ENCODE results near the gene LIMA1. TPM values are rescaled to one million over a fixed set of nuclear protein-coding genes. Genes with fewer than 3 reads are reported as not detected.

Gene LIMA1
- polyA plus RNA-seq, 1 donor, result 191 TPM

DNA sequence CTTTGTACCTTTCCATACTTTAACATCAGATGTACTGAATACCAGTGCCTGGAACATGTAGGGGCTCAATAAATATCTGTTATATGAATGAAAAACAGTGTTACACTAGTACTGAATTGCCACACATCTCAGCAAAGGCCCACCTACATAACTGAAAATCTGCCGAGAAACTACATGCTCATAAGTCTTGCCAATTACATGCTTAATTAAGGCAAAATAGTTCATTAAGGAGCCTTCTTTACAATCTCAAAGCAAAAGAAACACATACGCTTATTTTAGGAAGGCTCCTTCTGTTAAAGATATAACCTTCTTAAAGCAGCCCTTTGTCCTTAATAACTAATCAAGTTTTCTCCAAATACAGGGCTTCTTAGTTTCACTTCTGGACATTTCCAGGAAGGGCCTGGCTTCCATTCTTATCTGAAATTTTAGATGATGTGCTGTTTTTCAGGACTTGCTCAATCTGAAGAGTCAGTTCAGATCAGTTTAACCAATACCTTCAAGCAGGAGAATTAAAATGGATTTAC, 11.5 kb downstream of the LIMA1 start:
- Histone ChIP-seq H3K4me3 (ENCODE audit: low read length) (peak overlapping the region; percentile 7), H3K9me3 (ENCODE audit: control insufficient read depth, low read depth, low read length) (no peaks in the 10 kb centered on the region), H3K4me1 (ENCODE audit: control insufficient read depth, insufficient read depth, low read length) (peaks cover 56% of the 10 kb centered on the region), H3K27ac (ENCODE audit: low read length) (peak overlapping the region; percentile 91), H3K36me3 (ENCODE audit: control insufficient read depth, insufficient read depth, low read length) (peaks cover 17% of the 10 kb centered on the region), H3K27me3 (ENCODE audit: control insufficient read depth, insufficient read depth, low read length) (no peaks in the 10 kb centered on the region)
- DNase-seq, result peak in 1 of 2 donors; percentile 70
- 25% methylated on average over 1 of the region's 2 CpGs for WGBS (ENCODE audit: insufficient coverage, low lambda C conversion rate)

DNA sequence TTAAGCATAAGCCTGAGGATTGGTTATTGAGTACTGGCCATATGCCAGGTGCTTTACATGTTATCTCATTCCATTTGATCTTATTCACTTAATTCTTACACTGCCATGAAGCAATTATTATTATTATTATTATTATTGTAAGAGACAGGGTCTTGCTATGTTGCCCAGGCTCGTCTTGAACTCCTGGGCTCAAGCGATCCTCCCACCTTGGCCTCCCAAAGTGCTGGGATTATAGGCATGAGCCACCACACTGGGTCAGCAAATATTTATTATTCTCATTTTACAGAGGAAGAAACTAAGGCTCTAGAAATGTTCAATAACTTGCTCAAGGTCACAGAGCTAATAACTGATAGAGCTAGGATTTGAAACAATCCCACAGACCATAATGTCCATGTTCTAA, 14.8 kb downstream of the LIMA1 start:
- H3K27ac ChIP-seq (ENCODE audit: low read length), result no peak overlapping the region
- peaks cover 10% of the 10 kb centered on the region for H3K36me3 ChIP-seq (ENCODE audit: control insufficient read depth, insufficient read depth, low read length)
- H3K4me1 ChIP-seq (ENCODE audit: control insufficient read depth, insufficient read depth, low read length), result peaks cover 26% of the 10 kb centered on the region
- no peaks in the 10 kb centered on the region for H3K9me3 ChIP-seq (ENCODE audit: control insufficient read depth, low read depth, low read length)
- H3K4me3 ChIP-seq (ENCODE audit: low read length), result no peak overlapping the region
- no peaks in the 10 kb centered on the region for H3K27me3 ChIP-seq (ENCODE audit: control insufficient read depth, insufficient read depth, low read length)
- DNase-seq, result no peak
- WGBS (ENCODE audit: insufficient coverage, low lambda C conversion rate), result no CpG with 5 or more reads among the region's 2 CpGs

DNA sequence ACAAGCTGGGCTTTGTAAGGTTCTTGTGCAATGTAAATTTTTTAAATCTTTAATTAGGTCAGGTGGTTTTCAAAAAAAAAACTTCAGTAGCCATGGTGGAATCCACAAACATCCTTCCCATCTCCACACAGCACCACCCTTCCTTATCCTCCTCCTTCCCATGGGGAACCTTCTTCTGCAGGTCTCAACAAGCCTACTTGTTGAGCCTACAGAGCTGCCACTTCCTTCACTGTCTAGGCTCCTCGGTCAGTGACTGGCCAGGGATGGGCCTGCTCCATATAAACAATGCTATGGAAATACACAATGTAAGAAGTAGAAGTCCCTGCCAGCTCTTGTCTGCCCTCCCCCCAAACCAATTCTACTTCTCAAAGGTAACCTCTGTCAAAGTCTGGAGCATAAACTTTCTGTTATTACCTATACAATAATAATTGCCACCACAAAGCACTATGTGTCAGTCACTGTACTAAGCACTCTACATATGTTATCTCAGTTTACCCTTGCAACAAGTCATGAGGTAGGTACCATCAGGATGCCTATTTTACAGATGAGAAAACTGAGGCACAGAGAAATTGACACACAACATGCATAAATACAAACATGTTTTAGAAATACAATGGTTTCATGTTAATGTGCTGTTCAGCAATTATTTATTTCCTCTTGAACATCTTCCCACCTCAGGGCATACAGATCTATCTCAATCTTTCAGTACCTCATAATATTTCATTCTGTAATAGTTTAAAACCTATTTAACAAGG, 17.4 kb downstream of the LIMA1 start:
- no CpG with 5 or more reads among the region's 1 CpG for WGBS (ENCODE audit: insufficient coverage, low lambda C conversion rate)
- no peak for DNase-seq
- Histone ChIP-seq H3K4me1 (ENCODE audit: control insufficient read depth, insufficient read depth, low read length) (peaks cover 17% of the 10 kb centered on the region), H3K27ac (ENCODE audit: low read length) (no peak overlapping the region), H3K4me3 (ENCODE audit: low read length) (no peak overlapping the region), H3K9me3 (ENCODE audit: control insufficient read depth, low read depth, low read length) (no peaks in the 10 kb centered on the region), H3K27me3 (ENCODE audit: control insufficient read depth, insufficient read depth, low read length) (no peaks in the 10 kb centered on the region), H3K36me3 (ENCODE audit: control insufficient read depth, insufficient read depth, low read length) (peaks cover 11% of the 10 kb centered on the region)

DNA sequence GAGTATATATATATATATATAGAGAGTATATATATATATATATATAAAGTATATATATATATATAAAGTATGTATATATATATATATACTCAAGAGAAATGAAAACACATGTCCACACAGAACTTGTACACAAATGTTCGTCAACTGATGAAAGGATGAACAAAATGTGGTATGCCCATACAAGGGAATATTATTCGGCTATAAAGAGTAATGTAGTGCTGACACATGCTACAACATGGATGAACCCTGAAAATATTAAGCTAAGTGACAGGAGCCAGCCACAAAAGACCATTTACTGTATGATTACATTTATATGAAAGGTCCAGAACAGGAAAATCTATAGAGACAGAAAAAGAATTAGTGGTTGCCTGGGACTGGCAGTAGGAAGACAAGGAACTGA, 19.5 kb downstream of the LIMA1 start:
- no peak for DNase-seq
- peaks cover 11% of the 10 kb centered on the region for H3K36me3 ChIP-seq (ENCODE audit: control insufficient read depth, insufficient read depth, low read length)
- no peaks in the 10 kb centered on the region for H3K9me3 ChIP-seq (ENCODE audit: control insufficient read depth, low read depth, low read length)
- H3K27me3 ChIP-seq (ENCODE audit: control insufficient read depth, insufficient read depth, low read length), result no peaks in the 10 kb centered on the region
- no peak overlapping the region for H3K27ac ChIP-seq (ENCODE audit: low read length)
- no peak overlapping the region for H3K4me3 ChIP-seq (ENCODE audit: low read length)
- no CpG with 5 or more reads among the region's 2 CpGs for WGBS (ENCODE audit: insufficient coverage, low lambda C conversion rate)
- H3K4me1 ChIP-seq (ENCODE audit: control insufficient read depth, insufficient read depth, low read length), result peaks cover 23% of the 10 kb centered on the region

DNA sequence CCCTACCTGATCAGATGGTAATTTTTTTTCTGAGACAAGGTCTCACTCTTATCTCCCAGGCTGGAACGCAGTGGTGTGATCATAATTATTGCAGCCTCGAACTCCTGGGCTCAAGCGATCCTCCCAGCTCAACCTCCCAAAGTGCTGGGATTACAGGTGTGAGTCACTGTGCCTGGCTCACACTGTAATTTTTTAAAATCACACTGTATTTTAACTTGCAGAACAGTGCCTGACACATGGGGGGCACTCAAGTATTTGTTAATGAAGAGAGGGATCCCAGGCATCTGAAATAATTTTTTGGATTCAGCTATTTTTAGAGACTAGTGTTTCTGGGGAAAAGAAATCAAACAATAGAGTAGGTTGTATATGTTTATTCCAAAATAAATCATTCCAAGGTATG, 21.7 kb downstream of the LIMA1 start:
- H3K27ac ChIP-seq (ENCODE audit: low read length), result no peak overlapping the region
- no peak for DNase-seq
- H3K4me3 ChIP-seq (ENCODE audit: low read length), result no peak overlapping the region
- H3K27me3 ChIP-seq (ENCODE audit: control insufficient read depth, insufficient read depth, low read length), result no peaks in the 10 kb centered on the region
- H3K36me3 ChIP-seq (ENCODE audit: control insufficient read depth, insufficient read depth, low read length), result peaks cover 5% of the 10 kb centered on the region
- peaks cover 28% of the 10 kb centered on the region for H3K4me1 ChIP-seq (ENCODE audit: control insufficient read depth, insufficient read depth, low read length)
- WGBS (ENCODE audit: insufficient coverage, low lambda C conversion rate), result no CpG with 5 or more reads among the region's 3 CpGs
- H3K9me3 ChIP-seq (ENCODE audit: control insufficient read depth, low read depth, low read length), result no peaks in the 10 kb centered on the region

DNA sequence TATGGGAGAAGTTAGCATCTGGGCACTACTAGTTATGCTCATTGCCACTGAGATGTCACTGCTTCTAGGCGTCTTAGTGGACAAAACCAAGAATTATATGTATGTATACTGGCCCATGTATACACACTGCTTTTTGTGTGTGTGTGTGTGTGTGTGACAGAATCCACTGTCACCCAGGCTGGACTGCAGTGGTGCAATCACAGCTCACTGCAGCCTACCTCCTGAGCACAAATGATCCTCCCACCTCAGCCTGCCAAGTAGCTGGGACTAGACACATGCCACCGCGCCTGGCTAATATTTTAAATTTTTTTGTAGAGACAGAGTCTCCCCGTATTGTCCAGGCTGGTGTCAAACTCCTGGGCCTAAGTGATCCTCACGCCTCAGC, 25.2 kb downstream of the LIMA1 start:
- Histone ChIP-seq H3K9me3 (ENCODE audit: control insufficient read depth, low read depth, low read length) (no peaks in the 10 kb centered on the region), H3K27ac (ENCODE audit: low read length) (peak overlapping the region; percentile 40), H3K4me1 (ENCODE audit: control insufficient read depth, insufficient read depth, low read length) (peaks cover 47% of the 10 kb centered on the region), H3K27me3 (ENCODE audit: control insufficient read depth, insufficient read depth, low read length) (no peaks in the 10 kb centered on the region), H3K36me3 (ENCODE audit: control insufficient read depth, insufficient read depth, low read length) (peaks cover 2% of the 10 kb centered on the region), H3K4me3 (ENCODE audit: low read length) (no peak overlapping the region)
- WGBS (ENCODE audit: insufficient coverage, low lambda C conversion rate), result no CpG with 5 or more reads among the region's 5 CpGs
- peak in 1 of 2 donors; percentile 30 for DNase-seq

DNA sequence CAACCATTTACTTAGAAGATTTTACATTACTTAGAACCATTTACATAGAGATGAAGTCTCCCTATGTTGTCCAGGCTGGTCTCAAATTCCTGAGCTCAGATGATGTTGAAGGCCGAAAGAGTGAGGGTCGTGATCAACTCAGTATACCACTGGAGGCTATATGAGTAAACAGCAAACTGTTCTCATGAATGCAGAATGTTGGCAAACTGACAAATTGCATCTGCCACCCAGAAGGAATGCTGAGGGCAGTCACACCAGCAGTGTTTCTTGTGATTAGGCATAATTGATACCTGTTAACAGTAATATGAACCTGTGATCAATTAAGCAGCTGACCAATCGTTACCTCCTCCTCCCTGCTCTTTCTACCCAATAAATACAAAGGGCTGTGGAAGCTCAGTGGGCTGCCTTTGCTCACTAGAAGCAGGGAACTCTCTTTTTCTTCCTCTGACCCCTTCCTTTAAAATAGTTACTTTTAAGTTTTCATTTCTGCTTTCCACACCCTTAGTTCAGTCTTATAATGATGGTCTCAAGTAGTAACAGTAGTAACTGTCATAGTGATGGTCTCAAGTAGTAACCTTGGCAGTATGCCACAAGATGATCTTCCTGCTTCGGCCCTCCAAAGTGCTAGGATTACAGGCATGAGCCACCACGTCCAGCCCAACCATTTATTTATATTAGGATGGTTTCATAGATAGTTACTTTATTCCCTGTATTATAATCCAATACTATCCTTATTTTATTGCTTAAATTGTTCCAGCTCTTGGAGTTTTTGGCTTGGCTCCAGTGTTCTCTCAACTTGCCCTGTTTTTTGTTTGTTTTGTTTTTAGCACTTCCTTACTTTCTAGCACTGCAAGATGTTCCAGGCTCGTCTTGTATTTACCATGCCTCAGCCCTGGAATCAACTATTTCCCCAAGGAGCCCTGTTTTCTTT, 25.8 kb downstream of the LIMA1 start:
- Histone ChIP-seq H3K4me3 (ENCODE audit: low read length) (no peak overlapping the region), H3K9me3 (ENCODE audit: control insufficient read depth, low read depth, low read length) (no peaks in the 10 kb centered on the region)
- peak in 1 of 2 donors; percentile 32 for DNase-seq

DNA sequence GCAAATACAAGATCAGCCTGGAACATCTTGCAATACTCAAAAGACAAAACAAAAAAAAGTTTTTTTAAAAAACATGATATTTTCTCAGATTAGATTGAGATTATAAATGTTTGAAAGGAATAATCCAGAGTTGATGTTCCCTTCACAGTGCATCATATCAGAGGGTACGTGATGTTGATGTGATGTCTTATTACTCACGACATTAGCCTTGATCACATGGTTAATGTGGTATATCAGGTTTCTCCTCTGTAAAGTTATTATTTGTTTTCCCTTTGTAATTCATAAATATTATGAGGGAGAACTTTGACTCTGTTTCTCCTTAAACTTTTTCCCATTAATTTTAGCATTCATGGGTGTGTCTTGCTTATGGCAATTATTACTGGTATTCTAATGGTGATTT, 26.6 kb downstream of the LIMA1 start:
- H3K27ac ChIP-seq (ENCODE audit: low read length), result no peak overlapping the region
- no peaks in the 10 kb centered on the region for H3K9me3 ChIP-seq (ENCODE audit: control insufficient read depth, low read depth, low read length)
- no peak for DNase-seq
- H3K4me3 ChIP-seq (ENCODE audit: low read length), result no peak overlapping the region
- peaks cover 55% of the 10 kb centered on the region for H3K4me1 ChIP-seq (ENCODE audit: control insufficient read depth, insufficient read depth, low read length)
- no peaks in the 10 kb centered on the region for H3K36me3 ChIP-seq (ENCODE audit: control insufficient read depth, insufficient read depth, low read length)
- WGBS (ENCODE audit: insufficient coverage, low lambda C conversion rate), result 80% methylated on average over 2 of the region's 2 CpGs
- no peaks in the 10 kb centered on the region for H3K27me3 ChIP-seq (ENCODE audit: control insufficient read depth, insufficient read depth, low read length)

More for the DNA sequence above, 25.8 kb downstream of the LIMA1 start:
- H3K27ac ChIP-seq (ENCODE audit: low read length), result peak overlapping the region; percentile 40
- peaks cover 50% of the 10 kb centered on the region for H3K4me1 ChIP-seq (ENCODE audit: control insufficient read depth, insufficient read depth, low read length)
- 72% methylated on average over 2 of the region's 6 CpGs for WGBS (ENCODE audit: insufficient coverage, low lambda C conversion rate)
- no peaks in the 10 kb centered on the region for H3K27me3 ChIP-seq (ENCODE audit: control insufficient read depth, insufficient read depth, low read length)
- peaks cover 2% of the 10 kb centered on the region for H3K36me3 ChIP-seq (ENCODE audit: control insufficient read depth, insufficient read depth, low read length)

DNA sequence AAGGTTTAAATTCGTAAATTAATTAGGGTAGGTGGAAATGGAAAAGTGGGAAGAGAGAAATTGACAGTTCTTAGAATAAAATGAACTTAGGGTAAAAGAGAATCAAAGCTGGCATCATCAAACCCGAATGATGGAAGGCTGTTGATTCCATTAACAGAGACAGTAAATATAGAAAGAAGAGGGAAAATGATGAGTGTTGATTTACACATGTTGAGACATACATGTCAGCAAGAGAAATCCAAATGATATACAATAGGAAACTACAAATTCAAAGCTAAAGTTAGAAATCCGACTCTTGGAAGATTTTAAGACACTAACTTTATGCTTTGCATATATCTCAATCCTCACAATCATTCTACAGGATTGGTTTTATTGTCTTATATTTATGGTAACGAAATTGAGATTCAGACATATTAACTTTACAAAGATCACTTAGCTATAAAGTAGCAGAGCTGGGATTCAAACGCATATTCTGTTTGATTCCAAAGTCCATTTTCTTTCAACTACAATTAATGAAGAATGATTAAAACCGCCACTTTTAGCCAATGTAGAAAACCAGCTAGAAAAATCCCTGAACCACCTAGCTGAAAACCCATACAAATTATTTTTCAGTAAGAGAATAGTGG, 30.2 kb downstream of the LIMA1 start:
- DNase-seq, result peak in 1 of 2 donors; percentile 65
- 30% methylated on average over 5 of the region's 6 CpGs for WGBS (ENCODE audit: insufficient coverage, low lambda C conversion rate)
- Histone ChIP-seq H3K27ac (ENCODE audit: low read length) (peak overlapping the region; percentile 80), H3K27me3 (ENCODE audit: control insufficient read depth, insufficient read depth, low read length) (no peaks in the 10 kb centered on the region), H3K4me3 (ENCODE audit: low read length) (no peak overlapping the region), H3K9me3 (ENCODE audit: control insufficient read depth, low read depth, low read length) (no peaks in the 10 kb centered on the region), H3K36me3 (ENCODE audit: control insufficient read depth, insufficient read depth, low read length) (peaks cover 4% of the 10 kb centered on the region), H3K4me1 (ENCODE audit: control insufficient read depth, insufficient read depth, low read length) (peaks cover 64% of the 10 kb centered on the region)

Measured in large intestine (tissue), 3 donors.